CD4-positive, alpha-beta T cell treated with Interleukin-17A for 4 hours (primary cell): ENCODE measurements around the gene ADAMTS13.
"Not testable (repeated sequence)": the region's sequence is repeated elsewhere in the genome, so short reads cannot be mapped to it uniquely, and the experiment has no call there.

Source experiments
- DNase-seq: peaks from one replicate; pipeline ENCODE4 v3.0.0-alpha.2; 2020; ENCODE audit warnings: mixed read lengths

The ADAMTS13 gene

GRCh38 chr9:133421615-133422542 is at the start of gene ADAMTS13:
Gene ADAMTS13 (plus strand): TSS chr9:133422367. CDS start chr9:133422444, 77 bp downstream.
- no peak for DNase-seq

DNA sequence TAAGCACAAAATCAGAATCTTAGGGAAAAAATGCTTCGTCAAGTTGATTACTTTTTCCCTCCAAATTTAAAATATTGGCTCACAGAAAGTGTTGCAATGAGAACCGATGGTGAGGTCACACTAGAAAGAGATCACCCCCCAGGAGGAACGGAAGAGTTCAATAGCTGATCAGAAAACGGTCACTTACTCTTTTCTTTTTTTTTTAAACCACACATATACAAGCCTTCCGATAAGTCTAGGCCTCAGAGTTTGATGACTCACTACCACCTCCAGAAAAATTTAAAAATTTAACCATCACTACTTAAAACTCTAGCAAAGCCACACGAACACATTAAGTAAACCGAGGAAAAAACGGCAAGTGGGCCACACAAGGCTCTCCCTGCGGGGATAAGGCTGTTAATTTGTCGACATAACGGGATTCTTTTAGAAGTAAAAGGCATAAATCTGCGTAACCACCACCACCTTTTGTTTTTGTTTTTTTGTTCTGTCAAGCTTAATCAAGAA is 47.5 kb upstream of the ADAMTS13 start:
- DNase-seq: peak; percentile 46

GRCh38 chr9:133375116-133375723 is 46.9 kb upstream of the ADAMTS13 start:
- DNase-seq: peak; percentile 18

DNA sequence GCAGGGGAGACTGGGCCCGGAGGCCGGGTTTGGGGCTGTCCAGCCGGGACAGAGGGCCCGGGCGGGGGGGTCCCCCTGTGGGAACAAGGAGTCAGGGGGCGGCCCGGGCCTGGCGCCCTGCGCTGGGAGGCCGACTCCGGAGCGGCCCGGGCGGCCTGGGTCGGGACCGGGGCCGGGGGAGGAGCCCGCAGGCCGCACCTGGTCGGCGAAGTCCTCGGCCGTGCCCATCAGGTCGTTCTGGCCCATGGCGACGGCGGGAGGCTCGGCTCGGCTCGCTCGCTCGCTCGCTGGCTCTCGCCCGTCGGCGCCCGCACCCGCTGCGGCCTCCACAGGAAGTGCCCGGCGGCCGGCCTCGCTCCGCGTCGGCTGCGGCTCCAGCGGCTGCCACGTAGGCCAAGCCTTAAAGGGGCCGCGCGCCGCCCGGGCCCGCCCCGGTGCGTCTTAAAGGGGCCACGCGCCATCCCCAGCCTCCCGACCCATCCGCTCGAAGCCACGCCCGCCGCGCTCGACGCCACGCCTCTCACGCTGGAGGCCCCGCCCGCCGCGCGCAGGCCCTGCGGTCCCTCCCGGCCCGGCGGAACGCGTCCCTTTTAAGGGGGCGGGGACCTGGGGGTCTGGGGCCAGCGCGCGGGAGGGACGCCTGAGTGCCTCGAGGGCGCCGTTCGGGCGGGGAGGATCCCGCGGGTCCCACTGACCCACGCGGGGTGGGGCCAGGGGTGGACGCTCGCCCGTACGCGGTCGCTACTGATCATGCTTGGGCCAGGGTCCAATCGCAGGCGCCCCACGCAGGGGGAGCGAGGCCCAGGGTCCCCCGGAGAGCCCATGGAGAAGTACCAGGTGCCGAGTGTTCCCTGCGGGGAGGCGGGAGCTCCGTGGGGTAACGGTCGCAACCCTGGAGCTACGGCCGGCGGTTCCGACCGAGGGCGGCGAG is 46.2 kb upstream of the ADAMTS13 start, which contains the start of the genes STKLD1 and SURF4:
TSS of gene STKLD1 (plus strand) at position 643 of the 931 bp plus-strand sequence. CDS start at position 751, 108 bp downstream.
TSS of gene SURF4 (minus strand) at position 337 of the 931 bp plus-strand sequence. CDS start at position 246, 91 bp downstream.
- DNase-seq: peak; percentile 96

- DNase-seq: not testable (repeated sequence)
Measured at GRCh38 chr9:133377280-133377679, 44.9 kb upstream of the ADAMTS13 start.

GRCh38 chr9:133377721-133378216 is 44.4 kb upstream of the ADAMTS13 start:
- no peak for DNase-seq

DNA sequence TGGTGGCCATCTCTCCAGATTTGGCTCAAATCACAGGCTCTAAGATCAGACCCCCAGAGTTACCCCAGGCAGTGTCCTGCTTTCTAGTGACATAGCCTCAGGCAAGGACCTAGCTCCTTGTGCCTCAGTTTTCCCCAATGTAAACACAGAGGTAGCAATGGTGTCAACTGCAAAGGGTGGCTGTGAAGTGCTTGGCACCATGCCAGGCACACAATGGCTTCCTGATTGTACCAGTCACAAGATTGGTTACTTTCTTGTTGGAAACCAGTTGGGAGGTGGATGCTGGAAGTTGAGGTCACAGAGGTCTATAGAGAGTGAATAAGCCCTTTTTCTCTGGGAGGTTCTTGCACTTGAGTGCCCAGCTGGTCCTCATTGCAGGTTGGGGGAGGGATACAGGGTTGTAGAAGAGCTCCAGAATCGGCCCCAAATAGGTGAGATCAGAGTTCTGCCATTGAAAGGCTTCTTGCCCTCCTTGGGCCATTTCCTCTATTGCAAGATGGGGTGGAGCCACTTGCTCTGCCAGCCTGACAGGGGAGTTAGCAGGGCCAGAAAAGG is 43.7 kb upstream of the ADAMTS13 start:
- DNase-seq: no peak

- no peak for DNase-seq
Measured at GRCh38 chr9:133379153-133380086, 42.7 kb upstream of the ADAMTS13 start.

- DNase-seq: no peak
Measured at GRCh38 chr9:133380734-133381133, 41.4 kb upstream of the ADAMTS13 start.

- DNase-seq: no peak
Measured at GRCh38 chr9:133382507-133383141, 39.5 kb upstream of the ADAMTS13 start.

DNA sequence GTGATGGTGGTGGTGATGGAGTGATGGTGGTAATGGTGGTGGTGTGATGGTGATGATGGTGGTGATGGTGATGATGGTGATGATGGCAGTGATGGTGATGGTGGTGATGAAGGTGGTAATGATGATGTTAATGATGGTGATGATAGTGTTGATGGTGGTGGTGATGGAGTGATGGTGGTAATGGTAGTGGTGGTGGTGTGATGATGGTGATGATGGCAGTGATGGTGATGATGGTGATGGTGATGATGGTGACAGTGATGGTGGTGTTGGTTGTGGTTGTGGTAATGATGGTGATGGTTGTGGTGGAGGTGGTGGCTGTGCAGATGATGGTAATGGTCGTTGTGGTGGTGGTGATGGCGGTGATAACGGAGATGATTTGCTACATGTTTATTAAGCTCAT is 38.7 kb upstream of the ADAMTS13 start:
- no peak for DNase-seq

- no peak for DNase-seq
Measured at GRCh38 chr9:133384736-133385321, 37.3 kb upstream of the ADAMTS13 start.

DNA sequence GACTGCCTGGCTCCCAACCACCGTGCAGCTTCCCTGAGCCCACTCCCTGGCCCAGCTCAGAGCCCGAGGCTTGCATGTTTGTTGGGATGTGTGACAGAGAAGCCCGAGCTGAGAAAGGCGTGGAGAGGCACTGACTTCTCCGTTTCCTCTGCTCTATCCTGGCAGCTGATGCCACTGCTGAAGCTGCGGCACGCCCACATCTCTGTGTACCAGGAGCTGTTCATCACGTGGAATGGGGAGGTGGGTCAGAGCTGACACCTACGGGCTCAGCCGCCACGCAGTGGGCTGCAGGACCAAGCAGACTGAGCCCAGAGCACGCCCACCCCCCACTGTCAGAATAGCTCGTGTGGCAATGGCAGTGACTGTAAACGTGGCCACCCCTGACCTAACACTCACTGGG is 36.7 kb upstream of the ADAMTS13 start:
- no peak for DNase-seq

DNA sequence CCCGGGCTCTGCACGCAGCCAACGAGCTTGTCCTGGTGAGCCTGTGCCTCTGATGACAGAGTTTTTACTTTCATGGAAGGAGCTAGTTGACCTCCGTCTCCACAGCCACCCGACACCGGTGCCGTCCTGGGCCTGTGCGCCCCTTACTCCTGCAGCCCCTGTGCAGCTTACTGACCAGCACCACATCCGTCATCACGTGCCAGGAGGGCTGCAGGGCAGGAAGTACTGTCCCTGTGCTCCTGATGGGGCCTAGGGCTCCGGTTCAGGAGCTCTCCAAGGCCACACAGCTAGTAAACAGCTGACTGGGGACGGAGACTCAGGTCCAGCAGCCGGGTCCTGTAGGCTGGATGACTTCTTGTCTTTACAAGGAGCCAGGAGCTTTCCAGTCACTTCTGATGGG is 35.8 kb upstream of the ADAMTS13 start:
- no peak for DNase-seq

- no peak for DNase-seq
Measured at GRCh38 chr9:133387680-133388079, 34.5 kb upstream of the ADAMTS13 start.

DNA sequence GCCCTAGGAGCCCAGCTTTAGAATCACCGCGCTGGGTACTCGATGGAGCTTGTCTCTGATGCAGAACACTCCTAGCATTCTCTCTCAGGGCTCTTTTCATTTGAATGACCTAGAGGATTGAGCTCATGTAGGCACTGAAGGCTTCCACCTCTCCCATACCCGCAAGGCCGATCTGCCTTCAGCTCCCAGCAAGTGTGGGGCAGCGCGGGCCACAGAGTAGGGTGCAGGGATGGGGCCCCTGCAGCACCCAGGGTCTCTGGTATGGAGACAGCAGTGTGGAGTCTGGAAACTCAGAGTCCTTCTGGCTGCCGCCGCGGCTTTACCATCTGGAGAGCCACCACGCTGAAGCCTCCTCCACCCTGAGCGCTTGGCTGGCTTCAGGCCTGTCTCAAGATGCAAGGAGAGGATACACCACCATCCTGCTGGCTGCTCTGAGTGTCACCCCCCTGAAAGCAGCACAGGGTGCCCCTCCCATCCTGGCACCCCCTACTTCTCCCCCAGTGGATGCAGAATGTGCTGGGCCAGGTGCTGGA is 33.1 kb upstream of the ADAMTS13 start:
- DNase-seq: no peak

- no peak for DNase-seq
Measured at GRCh38 chr9:133389562-133389961, 32.6 kb upstream of the ADAMTS13 start.

- DNase-seq: no peak
Measured at GRCh38 chr9:133390713-133391112, 31.5 kb upstream of the ADAMTS13 start.

DNA sequence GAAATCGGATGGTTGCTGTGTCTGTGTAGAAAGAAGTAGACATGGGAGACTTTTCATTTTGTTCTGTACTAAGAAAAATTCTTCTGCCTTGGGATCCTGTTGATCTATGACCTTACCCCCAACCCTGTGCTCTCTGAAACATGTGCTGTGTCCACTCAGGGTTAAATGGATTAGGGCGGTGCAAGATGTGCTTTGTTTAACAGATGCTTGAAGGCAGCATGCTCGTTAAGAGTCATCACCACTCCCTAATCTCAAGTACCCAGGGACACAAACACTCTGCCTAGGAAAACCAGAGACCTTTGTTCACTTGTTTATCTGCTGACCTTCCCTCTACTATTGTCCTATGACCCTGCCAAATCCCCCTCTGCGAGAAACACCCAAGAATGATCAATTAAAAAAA is 30.7 kb upstream of the ADAMTS13 start:
- DNase-seq: not testable (repeated sequence)

DNA sequence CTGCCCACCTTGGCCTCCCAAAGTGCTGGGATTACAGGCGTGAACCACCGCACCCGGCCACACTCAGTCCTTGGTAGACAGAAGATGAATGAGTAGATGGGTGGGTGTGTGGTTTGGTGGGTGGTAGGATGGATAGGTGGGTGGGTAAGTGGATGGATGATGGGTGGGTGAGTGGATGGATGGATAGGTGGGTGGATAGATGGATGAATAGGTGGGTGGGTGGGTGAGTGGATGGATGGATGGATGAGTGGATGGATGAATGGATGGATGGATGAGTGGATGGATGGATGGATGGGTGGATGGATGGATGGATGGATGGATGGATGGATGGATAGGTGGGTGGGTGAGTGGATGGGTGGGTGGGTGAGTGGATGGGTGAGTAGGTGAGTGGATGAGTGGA is 29.9 kb upstream of the ADAMTS13 start:
- not testable (repeated sequence) for DNase-seq
